IMR-90 (cell line): ENCODE data around the gene LRRC58. TPM values are rescaled to one million over a fixed set of nuclear protein-coding genes. Genes with fewer than 3 reads are reported as not detected.

Experiments
- ATAC-seq: fragments of 200-7000 bp; cut with Tn5 transposase; 2 replicates; pipeline ENCODE4 v1.9.1; 2020; ENCODE audit warnings: low read depth, mild to moderate bottlenecking, moderate library complexity
- Bru-seq: library from RNA; stranded (reverse); fragments of 400-500 nt; gene quantifications from one replicate; lab custom pipeline; 2021; lab: Mats Ljungman, UMichigan
- BruChase-seq, 2 experiments: library from RNA; stranded (reverse); fragments of 400-500 nt; gene quantifications; one replicate each; lab custom pipeline; 2021; lab: Mats Ljungman, UMichigan
- BruUV-seq: library from RNA; stranded (reverse); fragments of 400-500 nt; replicated peaks from 2 replicates; lab custom pipeline; 2021; lab: Mats Ljungman, UMichigan
- CTCF ChIA-PET: fragments of 300-600 bp; formaldehyde crosslinking; extraction: SDS; loops from one replicate; lab custom pipeline; 2021; ENCODE audit warnings: antibody characterized with exemption; lab: Yijun Ruan, JAX
- POLR2A ChIA-PET: fragments of 300-600 bp; sonication (Branson Sonifier 250); formaldehyde crosslinking; loops from one replicate; lab custom pipeline; 2022; ENCODE audit warnings: antibody characterized with exemption; ENCODE audit not compliant: unreplicated experiment; lab: Charles Lee
- DNase-seq: peaks from one replicate; pipeline ENCODE4 v3.0.0; 2013
- H2AFZ ChIP-seq: replicated peaks from 2 replicates; pipeline ENCODE3; 2013; ENCODE audit warnings: low read length, mild to moderate bottlenecking; ENCODE audit not compliant: poor library complexity
- H2AK5ac ChIP-seq: 2 replicates; pipeline ENCODE4 v1.6.1; 2013; ENCODE audit warnings: low read depth, low read length, inconsistent platforms
- H2AK9ac ChIP-seq: replicated peaks from 2 replicates; pipeline ENCODE3; 2013; ENCODE audit warnings: mild to moderate bottlenecking, low read depth, low read length, moderate library complexity; ENCODE audit not compliant: poor library complexity
- H2BK120ac ChIP-seq: 2 replicates; pipeline ENCODE4 v1.6.1; 2013; ENCODE audit warnings: low read depth, low read length, inconsistent platforms
- H2BK15ac ChIP-seq: 3 replicates; pipeline ENCODE4 v1.6.1; 2013; ENCODE audit warnings: low read depth, low read length, inconsistent platforms
- H2BK20ac ChIP-seq: 2 replicates; pipeline ENCODE4 v1.6.1; 2013; ENCODE audit warnings: low read depth, mild to moderate bottlenecking, inconsistent platforms, low read length, moderate library complexity
- H2BK5ac ChIP-seq: 2 replicates; pipeline ENCODE4 v1.6.1; 2013; ENCODE audit warnings: mild to moderate bottlenecking, low read depth, low read length, inconsistent platforms; ENCODE audit not compliant: poor library complexity, severe bottlenecking
- H3K14ac ChIP-seq: replicated peaks from 2 replicates; pipeline ENCODE4 v1.6.1; 2013; ENCODE audit warnings: low read depth, low read length, inconsistent platforms
- H3K18ac ChIP-seq: 2 replicates; pipeline ENCODE4 v1.6.1; 2013; ENCODE audit warnings: low read depth, low read length, control low read depth
- H3K23ac ChIP-seq: 2 replicates; pipeline ENCODE4 v1.6.1; 2013; ENCODE audit warnings: low read depth, low read length, inconsistent platforms
- H3K27ac ChIP-seq: 2 replicates; pipeline ENCODE4 v1.5.1; 2013; ENCODE audit warnings: mild to moderate bottlenecking, control low read depth, low read length; ENCODE audit not compliant: insufficient read depth
- H3K27me3 ChIP-seq: 2 replicates; pipeline ENCODE4 v1.6.1; 2013; ENCODE audit warnings: low read length; ENCODE audit not compliant: control insufficient read depth, insufficient read depth
- H3K36me3 ChIP-seq: 2 replicates; pipeline ENCODE4 v1.6.1; 2013; ENCODE audit warnings: low read length, mixed read lengths; ENCODE audit not compliant: control insufficient read depth, insufficient read depth
- H3K4ac ChIP-seq: 2 replicates; pipeline ENCODE4 v1.6.1; 2013; ENCODE audit warnings: low read depth, low read length, inconsistent platforms
- H3K4me1 ChIP-seq: 2 replicates; pipeline ENCODE4 v1.6.1; 2013; ENCODE audit warnings: low read length, mixed read lengths; ENCODE audit not compliant: control insufficient read depth, insufficient read depth
- H3K4me2 ChIP-seq: 2 replicates; pipeline ENCODE4 v1.6.1; 2013; ENCODE audit warnings: low read depth, mild to moderate bottlenecking, control low read depth, low read length, moderate library complexity
- H3K4me3 ChIP-seq: 2 replicates; pipeline ENCODE4 v1.5.1; 2013; ENCODE audit warnings: low read depth, mild to moderate bottlenecking, control low read depth, low read length, moderate library complexity; ENCODE audit not compliant: insufficient read depth
- H3K56ac ChIP-seq: 2 replicates; pipeline ENCODE4 v1.6.1; 2013; ENCODE audit warnings: low read length, inconsistent platforms; ENCODE audit not compliant: insufficient read depth; ENCODE audit errors: extremely low read depth
- H3K79me1 ChIP-seq, 2 experiments: 2 replicates each; pipeline ENCODE4 v1.6.1; 2013; ENCODE audit warnings: low read length in 2 of 2, inconsistent platforms in 1 of 2, low read depth in 1 of 2
- H3K9ac ChIP-seq: 2 replicates; pipeline ENCODE4 v1.6.1; 2013; ENCODE audit warnings: low read depth, low read length, control low read depth
- H3K9me1 ChIP-seq: 2 replicates; pipeline ENCODE4 v1.6.1; 2013; ENCODE audit warnings: low read length, inconsistent platforms; ENCODE audit not compliant: insufficient read depth
- H3K9me3 ChIP-seq: 2 replicates; pipeline ENCODE4 v1.6.1; 2013; ENCODE audit warnings: low read length; ENCODE audit not compliant: control insufficient read depth, insufficient read depth
- H4K20me1 ChIP-seq: 2 replicates; pipeline ENCODE4 v1.6.1; 2013; ENCODE audit warnings: low read length, inconsistent platforms; ENCODE audit not compliant: insufficient read depth
- H4K5ac ChIP-seq: 2 replicates; pipeline ENCODE4 v1.6.1; 2013; ENCODE audit warnings: mild to moderate bottlenecking, low read depth, low read length, control low read depth
- H4K8ac ChIP-seq, 2 experiments: 2 replicates each; pipeline ENCODE4 v1.6.1; 2013; ENCODE audit warnings: low read depth in 2 of 2, low read length in 2 of 2, control low read depth in 1 of 2, inconsistent platforms in 1 of 2
- H4K91ac ChIP-seq: 2 replicates; pipeline ENCODE4 v1.6.1; 2013; ENCODE audit warnings: low read depth, low read length, inconsistent platforms; ENCODE audit not compliant: insufficient read depth
- BHLHE40 ChIP-seq: fragments of 150-350 bp; IDR thresholded peaks from 2 replicates; pipeline ENCODE4 v1.6.1; 2016; ENCODE audit warnings: mild to moderate bottlenecking, low read depth, low read length
- MAFK ChIP-seq: IDR thresholded peaks from 2 replicates; pipeline ENCODE4 v1.6.1; 2012; ENCODE audit warnings: low read depth, low read length, improper control_type of control experiment
- MAZ ChIP-seq: IDR thresholded peaks from 2 replicates; pipeline ENCODE4 v1.6.1; 2012; ENCODE audit warnings: low read depth, mild to moderate bottlenecking, low read length, improper control_type of control experiment, moderate library complexity, borderline replicate concordance
- MXI1 ChIP-seq: IDR thresholded peaks from 2 replicates; pipeline ENCODE4 v1.6.1; 2012; ENCODE audit warnings: low read depth, mild to moderate bottlenecking, low read length, moderate library complexity, borderline replicate concordance
- POLR2A ChIP-seq: IDR thresholded peaks from 2 replicates; pipeline ENCODE4 v1.6.1; 2012; ENCODE audit warnings: mild to moderate bottlenecking, low read depth, low read length
- RCOR1 ChIP-seq: IDR thresholded peaks from 2 replicates; pipeline ENCODE4 v1.6.1; 2012; ENCODE audit warnings: mild to moderate bottlenecking, low read length, improper control_type of control experiment; ENCODE audit not compliant: insufficient replicate concordance
- WGBS, 2 experiments: methylation state at CpG; one replicate each; pipeline versions ENCODE4 v1.1.5 to v1.1.7; 2013; ENCODE audit warnings: missing lambda C conversion rate in 2 of 2; ENCODE audit not compliant: insufficient read length in 1 of 2; ENCODE audit errors: extremely low coverage in 2 of 2; 5-methylcytosine and 5-hydroxymethylcytosine counted together
- dilution Hi-C: fragments of 300-500 bp; cut with HindIII; formaldehyde crosslinking; loops from one replicate; pipeline ENCODE4 v1.14.3; 2018; ENCODE audit warnings: low sequenced_read_pairs; ENCODE audit not compliant: unreplicated experiment
- in situ Hi-C: fragments of 300-500 bp; cut with MboI; formaldehyde crosslinking; loops from 3 replicates; pipeline ENCODE4 v1.14.3; 2019; ENCODE audit warnings: low sequenced_read_pairs, inconsistent platforms, mixed read lengths
- intact Hi-C: fragments of 100-400 bp; cut with micrococcal nuclease; formaldehyde crosslinking; loops from 2 replicates; pipeline ENCODE4 v1.10.0; 2022
- long read RNA-seq: library from polyadenylated mRNA; unstranded; transcript quantifications from one replicate; pipeline ENCODE4 v2.0.0, GENCODE V29; 2021; ENCODE audit not compliant: unreplicated experiment
- polyA plus RNA-seq, 3 experiments: library from polyadenylated mRNA; depleted of rRNA; stranded (reverse); fragments of >200 nt; gene quantifications; 2 replicates each; pipeline ENCODE4 v1.2.3, GENCODE V29; 2012; ENCODE audit warnings: low replicate concordance in 1 of 3
- total RNA-seq: library from RNA; depleted of rRNA; stranded (reverse); fragments of >200 nt; gene quantifications from 2 replicates; pipeline ENCODE4 v1.2.3, GENCODE V29; 2012; rRNA removed
- TF ChIP-seq, protein P1 (sequence below): conservative IDR thresholded peaks from 2 replicates; pipeline ENCODE4 v1.5.1; 2012; ENCODE audit warnings: mild to moderate bottlenecking, low read depth, low read length, improper control_type of control experiment
- TF ChIP-seq, protein P2 (sequence below): fragments of 150-350 bp; IDR thresholded peaks from 2 replicates; pipeline ENCODE4 v1.6.1; 2017; ENCODE audit warnings: mild to moderate bottlenecking, antibody characterized with exemption, low read length, low read depth

The LRRC58 gene
- total RNA-seq (13.4 and 21.7 TPM in 2 replicates), polyA plus RNA-seq (2012; rRNA removed) (4.2 and 5.0 TPM in 2 replicates), Bru-seq, nascent RNA (percentile 80 among the genes with signal in this experiment), BruChase-seq, experiment 1, labeled RNA remaining after a 6-hour chase (percentile 79 among the genes with signal in this experiment), BruChase-seq, experiment 2, labeled RNA remaining after a 2-hour chase (percentile 93 among the genes with signal in this experiment)
- 1.7 and 2.1 TPM in 2 replicates for polyA plus RNA-seq (2012; cell fraction: cytosol; rRNA removed)
- polyA plus RNA-seq (2012; cell fraction: nucleus; rRNA removed; ENCODE audit: low replicate concordance): 1.6 and 3.2 TPM in 2 replicates
- long read RNA-seq, full-length matches to known transcripts: 15 of 19 reads
- long read RNA-seq, partial matches to known transcripts: 1 of 19 reads
- long read RNA-seq, other reads (novel, unspliced or antisense): 3 of 19 reads

DNA sequence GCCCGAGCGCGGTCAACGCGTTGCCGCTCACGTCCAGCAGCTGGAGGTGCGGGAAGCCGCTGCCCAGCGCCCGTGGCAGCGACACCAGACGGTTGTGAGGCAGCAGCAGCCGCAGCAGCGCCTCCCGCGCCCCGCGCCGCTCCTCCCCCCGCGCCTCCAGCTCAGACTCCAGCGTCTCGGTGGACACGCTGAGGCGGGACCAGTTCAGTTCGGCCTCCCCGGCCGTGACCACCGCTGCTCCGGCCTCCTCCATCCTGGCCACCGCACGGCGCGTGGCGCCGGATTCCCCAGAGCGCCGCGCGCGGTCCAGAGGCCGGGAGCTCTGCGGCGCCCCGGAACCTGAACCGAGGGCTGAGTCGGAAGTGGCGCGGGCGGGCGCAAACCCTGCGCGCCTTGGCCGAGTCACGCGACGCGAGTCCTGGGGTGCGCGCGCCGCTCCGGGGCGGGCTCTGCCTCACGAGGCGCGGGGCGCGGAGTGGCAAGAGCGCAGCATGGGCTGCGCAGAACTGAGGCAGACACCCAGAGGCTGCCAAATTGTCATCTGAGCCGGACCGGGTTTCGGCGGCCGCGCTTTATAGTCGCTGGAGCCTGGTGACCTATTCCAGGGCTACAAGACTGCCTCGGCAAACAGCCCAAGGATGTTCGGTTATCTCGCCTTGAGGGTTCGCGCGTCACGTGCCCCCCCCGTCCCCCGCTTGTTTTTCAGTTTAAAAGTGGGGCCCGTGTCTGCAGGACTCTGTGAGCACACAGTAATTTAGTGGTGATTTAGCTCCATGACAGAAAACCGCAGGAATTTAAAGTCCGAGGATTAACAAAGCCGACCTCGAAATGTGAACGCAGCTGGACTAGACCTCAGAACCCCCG, at the start of gene LRRC58:
Gene LRRC58 (minus strand): TSS at position 364 of the 864 bp plus-strand sequence. CDS start 111 bp downstream, at position 253.
- no peaks in the 10 kb centered on the region for H3K9me3 ChIP-seq
- H2BK5ac ChIP-seq: peak within 1 kb of the TSS; percentile 90
- H3K23ac ChIP-seq: peak within 1 kb of the TSS; percentile 92
- dilution Hi-C loops: no loop called here
- H4K5ac ChIP-seq: peak within 1 kb of the TSS; percentile 15
- H3K36me3 ChIP-seq: no peaks in the 10 kb centered on the region
- H2BK20ac ChIP-seq: peak within 1 kb of the TSS; percentile 66
- BruUV-seq: no TSS peak
- peaks cover 5% of the 10 kb centered on the region for H3K4me1 ChIP-seq
- H3K9me1 ChIP-seq: peaks cover 2% of the 10 kb centered on the region
- peak within 1 kb of the TSS; percentile 96 for H3K4me2 ChIP-seq
- H4K8ac ChIP-seq: peak within 1 kb of the TSS; percentile 7 to 76; a peak in 3 of 4 replicates
- H2AK9ac ChIP-seq: peak within 1 kb of the TSS; percentile 89
- peak within 1 kb of the TSS; percentile 98 for H2AFZ ChIP-seq
- peak within 1 kb of the TSS; percentile 27; the same call in 1 of the 3 replicates for H2BK15ac ChIP-seq
- peak within 1 kb of the TSS; percentile 53 for H4K91ac ChIP-seq
- H3K4me3 ChIP-seq: peak within 1 kb of the TSS; percentile 80
- in situ Hi-C loops: no loop called here
- H3K4ac ChIP-seq: peak within 1 kb of the TSS; percentile 80
- DNase-seq (peak; percentile 91), ATAC-seq (peak; percentile 95)
- 1% methylated on average over 40 of the region's 95 CpGs; no CpG with 5 or more reads in 1 of the 2 experiments for WGBS, 2 experiments
- H3K14ac ChIP-seq: peak within 1 kb of the TSS; percentile 92
- H2BK120ac ChIP-seq: peak within 1 kb of the TSS; percentile 83
- TF ChIP-seq MAFK: no peak
- TF ChIP-seq POLR2A: peak; percentile 77
- TF ChIP-seq, protein P1, sequence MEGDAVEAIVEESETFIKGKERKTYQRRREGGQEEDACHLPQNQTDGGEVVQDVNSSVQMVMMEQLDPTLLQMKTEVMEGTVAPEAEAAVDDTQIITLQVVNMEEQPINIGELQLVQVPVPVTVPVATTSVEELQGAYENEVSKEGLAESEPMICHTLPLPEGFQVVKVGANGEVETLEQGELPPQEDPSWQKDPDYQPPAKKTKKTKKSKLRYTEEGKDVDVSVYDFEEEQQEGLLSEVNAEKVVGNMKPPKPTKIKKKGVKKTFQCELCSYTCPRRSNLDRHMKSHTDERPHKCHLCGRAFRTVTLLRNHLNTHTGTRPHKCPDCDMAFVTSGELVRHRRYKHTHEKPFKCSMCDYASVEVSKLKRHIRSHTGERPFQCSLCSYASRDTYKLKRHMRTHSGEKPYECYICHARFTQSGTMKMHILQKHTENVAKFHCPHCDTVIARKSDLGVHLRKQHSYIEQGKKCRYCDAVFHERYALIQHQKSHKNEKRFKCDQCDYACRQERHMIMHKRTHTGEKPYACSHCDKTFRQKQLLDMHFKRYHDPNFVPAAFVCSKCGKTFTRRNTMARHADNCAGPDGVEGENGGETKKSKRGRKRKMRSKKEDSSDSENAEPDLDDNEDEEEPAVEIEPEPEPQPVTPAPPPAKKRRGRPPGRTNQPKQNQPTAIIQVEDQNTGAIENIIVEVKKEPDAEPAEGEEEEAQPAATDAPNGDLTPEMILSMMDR: peak; percentile 30
- TF ChIP-seq MAZ: 0 out of 2 replicates have a peak, but pooled peaks have one; percentile 19
- TF ChIP-seq BHLHE40: peak; percentile 92
- TF ChIP-seq MXI1: peak; percentile 78; the same call in 1 of the 2 replicates
- TF ChIP-seq RCOR1: no peak
- TF ChIP-seq, protein P2, sequence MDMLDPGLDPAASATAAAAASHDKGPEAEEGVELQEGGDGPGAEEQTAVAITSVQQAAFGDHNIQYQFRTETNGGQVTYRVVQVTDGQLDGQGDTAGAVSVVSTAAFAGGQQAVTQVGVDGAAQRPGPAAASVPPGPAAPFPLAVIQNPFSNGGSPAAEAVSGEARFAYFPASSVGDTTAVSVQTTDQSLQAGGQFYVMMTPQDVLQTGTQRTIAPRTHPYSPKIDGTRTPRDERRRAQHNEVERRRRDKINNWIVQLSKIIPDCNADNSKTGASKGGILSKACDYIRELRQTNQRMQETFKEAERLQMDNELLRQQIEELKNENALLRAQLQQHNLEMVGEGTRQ: peak; percentile 56
- H3K56ac ChIP-seq: peak within 1 kb of the TSS; percentile 71; the same call in 1 of the 2 replicates
- H4K20me1 ChIP-seq: peaks cover 19% of the 10 kb centered on the region; the same call in 1 of the 2 replicates
- CTCF ChIA-PET: interaction anchor here (0.6 to 1.2 kb wide), 3 partner anchors 9 to 210 kb away, joined by 3 to 4 read pairs (median 4); no protein-coding TSS in a partner anchor
- POLR2A ChIA-PET: interaction anchor here (0.7 kb wide), 1 partner anchor 68 kb away, joined by 3 read pairs; no protein-coding TSS in a partner anchor
- intact Hi-C loops: loop anchor here (1.0 to 5.0 kb wide), 2 partner anchors 102 to 210 kb away; no protein-coding TSS in a partner anchor
- peak within 1 kb of the TSS; percentile 43 for H3K18ac ChIP-seq
- H3K9ac ChIP-seq: peak within 1 kb of the TSS; percentile 76
- H3K27ac ChIP-seq: peak within 1 kb of the TSS; percentile 86
- peaks cover 5% of the 10 kb centered on the region; the same call in 1 of the 2 replicates for H3K27me3 ChIP-seq
- H3K79me1 ChIP-seq: peaks cover 5 to 41% of the 10 kb centered on the region in 2 experiments; a peak in 3 of 4 replicates
- peak within 1 kb of the TSS; percentile 30 for H2AK5ac ChIP-seq
